Sigmoid colon (tissue), 3 donors: ENCODE data around the gene HPS4.

Experiments
- POLR2A ChIP-seq, 2 donors: fragments of 450-650 bp; IDR thresholded peaks; one replicate each; pipeline ENCODE4 v1.6.1; 2016; ENCODE audit warnings: antibody characterized with exemption in 2 of 2, mild to moderate bottlenecking in 2 of 2, moderate library complexity in 2 of 2
- TF ChIP-seq, protein P1 (sequence below), 4 experiments: fragments of 450-650 bp in 3 of 4; fragments of 200-600 bp in 1 of 4; IDR thresholded peaks; one replicate each; pipeline ENCODE4 v1.5.1; 2016 to 2019; ENCODE audit warnings: antibody characterized with exemption in 4 of 4, mild to moderate bottlenecking in 3 of 4, moderate library complexity in 2 of 4

DNA sequence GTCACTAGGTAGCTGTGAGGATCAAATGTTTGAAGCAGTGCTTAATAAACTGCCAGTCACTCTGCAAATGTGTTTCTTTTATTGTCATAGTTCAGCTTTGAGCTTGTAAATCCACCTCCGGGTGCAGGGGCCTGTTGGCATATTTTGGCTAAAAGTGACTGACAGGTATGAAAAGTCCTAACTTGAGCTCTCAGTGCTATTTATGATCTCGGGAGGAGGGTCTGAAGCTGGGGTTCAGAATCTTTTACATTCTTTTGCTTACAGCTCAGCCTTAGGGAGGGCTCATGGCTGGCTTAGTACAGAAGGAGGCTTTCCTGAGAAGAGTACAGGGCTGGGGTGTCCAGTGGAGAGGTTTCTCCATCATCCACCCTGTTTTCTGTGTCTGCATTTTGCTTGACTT is 53.0 kb downstream of the HPS4 start:
- TF ChIP-seq, protein P1, sequence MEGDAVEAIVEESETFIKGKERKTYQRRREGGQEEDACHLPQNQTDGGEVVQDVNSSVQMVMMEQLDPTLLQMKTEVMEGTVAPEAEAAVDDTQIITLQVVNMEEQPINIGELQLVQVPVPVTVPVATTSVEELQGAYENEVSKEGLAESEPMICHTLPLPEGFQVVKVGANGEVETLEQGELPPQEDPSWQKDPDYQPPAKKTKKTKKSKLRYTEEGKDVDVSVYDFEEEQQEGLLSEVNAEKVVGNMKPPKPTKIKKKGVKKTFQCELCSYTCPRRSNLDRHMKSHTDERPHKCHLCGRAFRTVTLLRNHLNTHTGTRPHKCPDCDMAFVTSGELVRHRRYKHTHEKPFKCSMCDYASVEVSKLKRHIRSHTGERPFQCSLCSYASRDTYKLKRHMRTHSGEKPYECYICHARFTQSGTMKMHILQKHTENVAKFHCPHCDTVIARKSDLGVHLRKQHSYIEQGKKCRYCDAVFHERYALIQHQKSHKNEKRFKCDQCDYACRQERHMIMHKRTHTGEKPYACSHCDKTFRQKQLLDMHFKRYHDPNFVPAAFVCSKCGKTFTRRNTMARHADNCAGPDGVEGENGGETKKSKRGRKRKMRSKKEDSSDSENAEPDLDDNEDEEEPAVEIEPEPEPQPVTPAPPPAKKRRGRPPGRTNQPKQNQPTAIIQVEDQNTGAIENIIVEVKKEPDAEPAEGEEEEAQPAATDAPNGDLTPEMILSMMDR (IDR thresholded peaks at IDR 0.05), result no peak
- TF ChIP-seq POLR2A (IDR thresholded peaks at IDR 0.05), result no peak
